K562 (cell line): Measurements from ENCODE around the gene PHF10. TPM values are rescaled to one million over a fixed set of nuclear protein-coding genes. Genes with fewer than 3 reads are reported as not detected.
A peak's percentile ranks its signal among the peaks of the same experiment; 100 is the strongest.

ENCODE experiments used
- ATAC-seq: fragments of 200-7000 bp; cut with Tn5 transposase; 3 replicates; pipeline ENCODE4 v1.9.1; 2020; ENCODE audit warnings: moderate library complexity
- BruUV-seq: library from RNA; stranded (reverse); fragments of 400-500 nt; replicated peaks from 2 replicates; lab custom pipeline; 2021; lab: Mats Ljungman, UMichigan
- CTCF ChIA-PET: fragments of 300-600 bp; formaldehyde crosslinking; extraction: SDS; loops from one replicate; lab custom pipeline; 2021; ENCODE audit warnings: low intra/inter-chr PET ratio; lab: Yijun Ruan, JAX
- POLR2A ChIA-PET: fragments of 300-600, 350-650 bp; sonication (Branson Sonifier 250); formaldehyde crosslinking; extraction: SDS; loops from one replicate; lab custom pipeline; 2021; ENCODE audit warnings: antibody characterized with exemption, inconsistent platforms; lab: Yijun Ruan, JAX
- DNase-seq, 4 experiments: peaks; one replicate each; pipeline versions ENCODE4 v3.0.0 to v3.0.0-alpha.2; 2011 to 2018; ENCODE audit warnings: low spot score in 3 of 4, mixed read lengths in 3 of 4; ENCODE audit errors: extremely low read depth in 1 of 4
- FAIRE-seq: peaks from 2 replicates; lab custom pipeline; 2011; peaks lifted over from hg19 to GRCh38; lab: Jason Lieb, UNC
- H2AFZ ChIP-seq: 2 replicates; pipeline ENCODE4 v1.6.0; 2011; ENCODE audit warnings: low read depth, low read length, control low read depth, inconsistent platforms
- H3K27ac ChIP-seq: fragments of 200-600 bp; 3 replicates; pipeline ENCODE4 v1.8.0; 2011; ENCODE audit warnings: low read depth, mild to moderate bottlenecking, control low read depth, inconsistent platforms, low read length, moderate library complexity, mixed read lengths; ENCODE audit errors: extremely low read depth
- H3K27me3 ChIP-seq, 2 experiments: fragments of 300-600 bp in 1 of 2; 2 replicates in 1 of 2; 3 replicates in 1 of 2; pipeline versions ENCODE4 v1.6.0 to v1.8.0; 2011; ENCODE audit warnings: inconsistent platforms in 2 of 2, low read length in 2 of 2, mild to moderate bottlenecking in 1 of 2, mixed read lengths in 1 of 2, moderate library complexity in 1 of 2; ENCODE audit not compliant: control insufficient read depth in 2 of 2, insufficient read depth in 2 of 2
- H3K36me3 ChIP-seq: fragments of 300-600 bp; 3 replicates; pipeline ENCODE4 v1.8.0; 2011; ENCODE audit warnings: mild to moderate bottlenecking, low read length, inconsistent platforms; ENCODE audit not compliant: control insufficient read depth, insufficient read depth
- H3K4me1 ChIP-seq, 2 experiments: fragments of 200-600 bp in 1 of 2; replicated peaks in 1 of 2; 2 replicates in 1 of 2; 3 replicates in 1 of 2; pipeline versions ENCODE4 v1.5.1 to v1.8.0; 2011; ENCODE audit warnings: inconsistent platforms in 2 of 2, low read length in 2 of 2, mild to moderate bottlenecking in 1 of 2, mixed read lengths in 1 of 2, moderate library complexity in 1 of 2; ENCODE audit not compliant: control insufficient read depth in 2 of 2, insufficient read depth in 2 of 2
- H3K4me2 ChIP-seq: 2 replicates; pipeline ENCODE4 v1.6.1; 2011; ENCODE audit warnings: low read length, control low read depth, inconsistent platforms, mixed read lengths; ENCODE audit not compliant: insufficient read depth
- H3K4me3 ChIP-seq: fragments of 200-600 bp; sonication (generic), shearing (Covaris generic); 2 replicates; pipeline ENCODE4 v1.5.1; 2016; ENCODE audit warnings: control low read depth, inconsistent platforms
- H3K79me2 ChIP-seq: fragments of 200-600 bp; 3 replicates; pipeline ENCODE4 v1.8.0; 2011; ENCODE audit warnings: low read length, inconsistent platforms; ENCODE audit not compliant: control insufficient read depth, insufficient read depth
- H3K9ac ChIP-seq, 2 experiments: 2 replicates each; pipeline versions ENCODE4 v1.6.0 to v1.6.1; 2011; ENCODE audit warnings: low read depth in 2 of 2, low read length in 2 of 2, control low read depth in 1 of 2, inconsistent platforms in 1 of 2, mild to moderate bottlenecking in 1 of 2, mixed read lengths in 1 of 2; ENCODE audit not compliant: insufficient read depth in 1 of 2
- H3K9me1 ChIP-seq: one replicate; pipeline ENCODE4 v1.6.0; 2011; ENCODE audit warnings: inconsistent platforms, mild to moderate bottlenecking, low read length, moderate library complexity; ENCODE audit not compliant: control insufficient read depth, insufficient read depth
- H3K9me3 ChIP-seq: replicated peaks from 2 replicates; pipeline ENCODE4 v1.5.1; 2011; ENCODE audit warnings: low read depth, low read length, inconsistent platforms; ENCODE audit not compliant: control insufficient read depth, insufficient read depth
- H4K20me1 ChIP-seq: replicated peaks from 2 replicates; pipeline ENCODE4 v1.6.1; 2011; ENCODE audit warnings: low read length, inconsistent platforms, mixed read lengths; ENCODE audit not compliant: control insufficient read depth, insufficient read depth
- CBFB ChIP-seq: sonication (generic); formaldehyde crosslinking; IDR thresholded peaks from 2 replicates; pipeline ENCODE4 v1.4.0; 2020; ENCODE audit warnings: mild to moderate bottlenecking, missing genetic modification reagents
- L3MBTL2 ChIP-seq: fragments of 450-650 bp; IDR thresholded peaks from 2 replicates; pipeline ENCODE4 v1.6.1; 2016; ENCODE audit warnings: mild to moderate bottlenecking, moderate library complexity
- MGA ChIP-seq: fragments of 450-650 bp; IDR thresholded peaks from 2 replicates; pipeline ENCODE4 v1.6.1; 2016; ENCODE audit warnings: mild to moderate bottlenecking, moderate library complexity
- MYC ChIP-seq, 2 experiments: fragments of 250-450 bp in 1 of 2; sonication (Bioruptor Pico) in 1 of 2; IDR thresholded peaks; 2 replicates each; pipeline versions ENCODE4 v1.5.1 to v1.6.1; 2012 to 2021; ENCODE audit warnings: low read depth in 2 of 2, borderline replicate concordance in 1 of 2, improper control_type of control experiment in 1 of 2, low read length in 1 of 2, mild to moderate bottlenecking in 1 of 2, moderate library complexity in 1 of 2
- TCF3 ChIP-seq: sonication (generic); formaldehyde crosslinking; IDR thresholded peaks from 2 replicates; pipeline ENCODE4 v1.4.0; 2020; ENCODE audit warnings: mild to moderate bottlenecking, missing genetic modification reagents
- ZBED1 ChIP-seq: IDR thresholded peaks from 2 replicates; pipeline ENCODE4 v1.6.1; 2014
- WGBS: fragments of 100-300 bp; shearing (Covaris generic); methylation state at CpG from one replicate; pipeline ENCODE4 v1.1.6; 2016; ENCODE audit warnings: low coverage, mixed read lengths; ENCODE audit not compliant: insufficient coverage; ENCODE audit errors: missing lambda C conversion rate; 5-methylcytosine and 5-hydroxymethylcytosine counted together
- in situ Hi-C: fragments of 300-500 bp; cut with MboI; formaldehyde crosslinking; loops from 4 replicates; pipeline ENCODE4 v1.15.0; 2018; ENCODE audit warnings: inconsistent platforms, mixed read lengths
- intact Hi-C: fragments of 100-400 bp; cut with micrococcal nuclease; formaldehyde crosslinking; loops from 2 replicates; pipeline ENCODE4 v1.14.2; 2022
- polyA plus RNA-seq, 8 experiments: library from polyadenylated mRNA; depleted of rRNA in 4 of 8; stranded (reverse) in 5 of 8; unstranded in 3 of 8; fragments of >200 nt; fragmentation: Nextera tagmentation in 2 of 8; fragmentation: Illumina TruSeq in 1 of 8; extraction: Ambion mirVana in 2 of 8; extraction: Trizol in 1 of 8; gene quantifications; 2 replicates each; pipeline versions ENCODE4 v1.2.1 to v1.2.3, GENCODE V29; 2011 to 2014; ENCODE audit warnings: inconsistent platforms in 1 of 8, missing spikeins in 1 of 8
- total RNA-seq, 7 experiments: library from RNA; depleted of rRNA in 6 of 7; stranded (reverse); fragments of >200 nt in 6 of 7; fragmentation: Illumina TruSeq in 2 of 7; extraction: Trizol in 2 of 7; gene quantifications; 2 replicates each; pipeline versions ENCODE4 v1.2.1 to v1.2.3, GENCODE V29; 2011 to 2021; ENCODE audit warnings: low replicate concordance in 1 of 7

The PHF10 gene
- total and polyA plus RNA-seq, 9 of the 15 experiments (the other 6 are each of a cell fraction or from before 2014, with no cell fraction given), result 23.9 to 88.9 (median 46.0) TPM

- TF ChIP-seq ZBED1 (peak; percentile 20; the same call in 1 of the 2 replicates), CBFB (CRISPR knock-in tag) (peak; percentile 70; the same call in 1 of the 2 replicates), MYC (IDR thresholded peaks at IDR 0.05; ENCODE audit: low read depth, low read length) (no peak), MYC (CRISPR knock-in tag; IDR thresholded peaks at IDR 0.05; ENCODE audit: borderline replicate concordance, low read depth) (peak; percentile 25; the same call in 1 of the 2 replicates)
These were observed 27.8 kb upstream of the PHF10 start (continued) for GRCh38 chr6:169752074-169752623.

- peaks cover 12% of the 10 kb centered on the region; the same call in 2 of the 3 replicates for H3K36me3 ChIP-seq
- H3K9me1 ChIP-seq, result no peaks in the 10 kb centered on the region
- no peaks in the 10 kb centered on the region for H3K9me3 ChIP-seq
- peaks cover 9 to 16% of the 10 kb centered on the region in 2 experiments for H3K4me1 ChIP-seq
- intact Hi-C loops (loop anchor here (1.0 kb wide), 3 partner anchors 26 to 802 kb away; partner anchors contain the start of genes C6orf120, PSMB1 and WDR27), in situ Hi-C loops (no loop called here)
- peak; percentile 93 for ATAC-seq
- H3K9ac ChIP-seq, result peak within 1 kb of the TSS; percentile 95 to 99
- no peaks in the 10 kb centered on the region for H4K20me1 ChIP-seq
- ChIA-PET CTCF (interaction anchor here (1.0 kb wide), 1 partner anchor 28 kb away, joined by 4 read pairs; no protein-coding TSS in a partner anchor), POLR2A (interaction anchor here (0.6 to 5.0 kb wide), 15 partner anchors 10 to 70 kb away, joined by 3 to 27 read pairs (median 6); no protein-coding TSS in a partner anchor)
- H3K4me2 ChIP-seq, result peak within 1 kb of the TSS; percentile 99
- peak within 1 kb of the TSS; percentile 64 for H3K4me3 ChIP-seq
- H3K27me3 ChIP-seq, result no peaks in the 10 kb centered on the region
- FAIRE-seq, result peak; percentile 69
- peak; percentile 96 to 99 (median 97) for DNase-seq
- under 1% methylated on average over 90 of the region's 90 CpGs for WGBS
- peaks cover 34% of the 10 kb centered on the region for H3K79me2 ChIP-seq
- H3K27ac ChIP-seq, result peak within 1 kb of the TSS; percentile 89
- no TSS peak for BruUV-seq
- H2AFZ ChIP-seq, result peak within 1 kb of the TSS; percentile 94
- peak; percentile 97 for TF ChIP-seq L3MBTL2
- peak; percentile 59 for TF ChIP-seq TCF3 (CRISPR knock-in tag)
- TF ChIP-seq MGA, result peak; percentile 81
These were observed 27.2 kb upstream of the PHF10 start, which contains the start of the genes DYNLT2 and ERMARD for GRCh38 chr6:169751242-169752073. Gene DYNLT2 (minus strand): TSS chr6:169751572. CDS start chr6:169751458, 114 bp downstream. Gene ERMARD (plus strand): TSS chr6:169751622. CDS start chr6:169751658, 36 bp downstream.
